ENCODE results near the gene ARL10.

The ARL10 gene

GRCh38 chr5:176373100-176373818 is 8.0 kb downstream of the ARL10 start:
- Histone ChIP-seq H3K9me3 (ENCODE audit: insufficient read depth, low read length, severe bottlenecking) (no peaks in the 10 kb centered on the region), H3K9ac (ENCODE audit: low read depth, low read length) (no peak overlapping the region), H4K20me1 (ENCODE audit: insufficient read depth, low read length) (no peaks in the 10 kb centered on the region), H3K4me3 (ENCODE audit: low read depth in 1 of 2, low read length in 2 of 2) (no peak overlapping the region), H3K27me3 (ENCODE audit: insufficient read depth, low read length, poor library complexity) (no peaks in the 10 kb centered on the region), H2AFZ (ENCODE audit: low read depth, low read length) (no peak overlapping the region), H3K27ac (ENCODE audit: low read length) (no peak overlapping the region), H3K4me1 (ENCODE audit: insufficient read depth, low read length) (no peaks in the 10 kb centered on the region), H3K4me2 (ENCODE audit: insufficient read depth, low read length) (no peak overlapping the region), H3K79me2 (ENCODE audit: insufficient read depth, low read length) (no peaks in the 10 kb centered on the region), H3K36me3 (ENCODE audit: insufficient read depth, low read length) (no peaks in the 10 kb centered on the region)
- ATAC-seq (ENCODE audit: insufficient read depth, low read depth) (no peak), DNase-seq (no peak)
- no peak for TF ChIP-seq CTCF (IDR thresholded peaks at IDR 0.05; ENCODE audit: borderline replicate concordance, extremely low read depth, low read length, poor library complexity, severe bottlenecking)
- TF ChIP-seq EZH2 (IDR thresholded peaks at IDR 0.05; ENCODE audit: borderline replicate concordance, low read depth, low read length, severe bottlenecking): no peak

- Histone ChIP-seq H3K4me1 (ENCODE audit: insufficient read depth, low read length) (no peaks in the 10 kb centered on the region), H3K27ac (ENCODE audit: low read length) (no peak overlapping the region), H4K20me1 (ENCODE audit: insufficient read depth, low read length) (peaks cover 23% of the 10 kb centered on the region; the same call in 1 of the 2 replicates), H3K9ac (ENCODE audit: low read depth, low read length) (no peak overlapping the region), H3K4me2 (ENCODE audit: insufficient read depth, low read length) (no peak overlapping the region), H3K79me2 (ENCODE audit: insufficient read depth, low read length) (0 out of 2 replicates have a peak, but pooled peaks cover 5% of the 10 kb centered on the region), H3K36me3 (ENCODE audit: insufficient read depth, low read length) (peaks cover 38% of the 10 kb centered on the region), H3K4me3 (ENCODE audit: low read depth in 1 of 2, low read length in 2 of 2) (no peak overlapping the region), H2AFZ (ENCODE audit: low read depth, low read length) (no peak overlapping the region), H3K9me3 (ENCODE audit: insufficient read depth, low read length, severe bottlenecking) (no peaks in the 10 kb centered on the region), H3K27me3 (ENCODE audit: insufficient read depth, low read length, poor library complexity) (no peaks in the 10 kb centered on the region)
- TF ChIP-seq CTCF (IDR thresholded peaks at IDR 0.05; ENCODE audit: borderline replicate concordance, extremely low read depth, low read length, poor library complexity, severe bottlenecking): no peak
- ATAC-seq (ENCODE audit: insufficient read depth, low read depth) (no peak), DNase-seq (no peak)
Observed at GRCh38 chr5:176379881-176380280, 14.6 kb downstream of the ARL10 start.

GRCh38 chr5:176381423-176381822 is 16.1 kb downstream of the ARL10 start:
- peaks cover 9% of the 10 kb centered on the region for H3K4me1 ChIP-seq (ENCODE audit: insufficient read depth, low read length)
- H3K4me3 ChIP-seq (ENCODE audit: low read depth in 1 of 2, low read length in 2 of 2): no peak overlapping the region
- ATAC-seq (ENCODE audit: insufficient read depth, low read depth) (no peak), DNase-seq (no peak)
- no peak overlapping the region for H3K27ac ChIP-seq (ENCODE audit: low read length)
- TF ChIP-seq EZH2 (IDR thresholded peaks at IDR 0.05; ENCODE audit: borderline replicate concordance, low read depth, low read length, severe bottlenecking) (no peak), CTCF (IDR thresholded peaks at IDR 0.05; ENCODE audit: borderline replicate concordance, extremely low read depth, low read length, poor library complexity, severe bottlenecking) (no peak)
- no peak overlapping the region for H3K4me2 ChIP-seq (ENCODE audit: insufficient read depth, low read length)
- H4K20me1 ChIP-seq (ENCODE audit: insufficient read depth, low read length): peaks cover 36% of the 10 kb centered on the region
- H3K36me3 ChIP-seq (ENCODE audit: insufficient read depth, low read length): peaks cover 53% of the 10 kb centered on the region
- no peaks in the 10 kb centered on the region for H3K9me3 ChIP-seq (ENCODE audit: insufficient read depth, low read length, severe bottlenecking)
- peaks cover 20% of the 10 kb centered on the region for H3K79me2 ChIP-seq (ENCODE audit: insufficient read depth, low read length)
- no peak overlapping the region for H2AFZ ChIP-seq (ENCODE audit: low read depth, low read length)
- no peaks in the 10 kb centered on the region for H3K27me3 ChIP-seq (ENCODE audit: insufficient read depth, low read length, poor library complexity)
- H3K9ac ChIP-seq (ENCODE audit: low read depth, low read length): no peak overlapping the region

Data from DND-41 (cell line).